ENCODE results near the gene MYRF.

GRCh38 chr11:61731952-61732675 is 20.3 kb upstream of the MYRF start:
- TF ChIP-seq CTCF (conservative IDR thresholded peaks at IDR 0.05; ENCODE audit: low read length): no peak
- no peak for TF ChIP-seq EZH2phosphoT487 (IDR thresholded peaks at IDR 0.05; ENCODE audit: borderline replicate concordance)
